ENCODE data around the gene PAIP2B.

The PAIP2B gene

GRCh38 chr2:71261534-71261933, 34.6 kb upstream of the PAIP2B start:
- no peak overlapping the region for H2AFZ ChIP-seq (ENCODE audit: low read depth, low read length)

GRCh38 chr2:71256421-71256820, 29.5 kb upstream of the PAIP2B start:
- H3K27me3 ChIP-seq (ENCODE audit: insufficient read depth, low read length, poor library complexity), result peaks cover 6% of the 10 kb centered on the region
- H3K36me3 ChIP-seq (ENCODE audit: insufficient read depth, low read length), result no peaks in the 10 kb centered on the region
- no peaks in the 10 kb centered on the region for H3K4me1 ChIP-seq (ENCODE audit: insufficient read depth, low read length)
- no peak overlapping the region for H3K4me3 ChIP-seq (ENCODE audit: low read depth in 1 of 2, low read length in 2 of 2)
- H3K27ac ChIP-seq (ENCODE audit: low read length), result no peak overlapping the region
- no peaks in the 10 kb centered on the region for H3K9me3 ChIP-seq (ENCODE audit: insufficient read depth, low read length, severe bottlenecking)
- H3K79me2 ChIP-seq (ENCODE audit: insufficient read depth, low read length), result no peaks in the 10 kb centered on the region
- H3K4me2 ChIP-seq (ENCODE audit: insufficient read depth, low read length), result no peak overlapping the region
- DNase-seq (no peak), ATAC-seq (ENCODE audit: insufficient read depth, low read depth) (no peak)
- no peaks in the 10 kb centered on the region for H4K20me1 ChIP-seq (ENCODE audit: insufficient read depth, low read length)
- no peak overlapping the region for H2AFZ ChIP-seq (ENCODE audit: low read depth, low read length)
- TF ChIP-seq EZH2 (IDR thresholded peaks at IDR 0.05; ENCODE audit: borderline replicate concordance, low read depth, low read length, severe bottlenecking) (no peak), CTCF (IDR thresholded peaks at IDR 0.05; ENCODE audit: borderline replicate concordance, extremely low read depth, low read length, poor library complexity, severe bottlenecking) (no peak)
- no peak overlapping the region for H3K9ac ChIP-seq (ENCODE audit: low read depth, low read length)

More at GRCh38 chr2:71261534-71261933, 34.6 kb upstream of the PAIP2B start:
- no peaks in the 10 kb centered on the region for H3K79me2 ChIP-seq (ENCODE audit: insufficient read depth, low read length)
- no peak overlapping the region for H3K9ac ChIP-seq (ENCODE audit: low read depth, low read length)
- H3K4me3 ChIP-seq (ENCODE audit: low read depth in 1 of 2, low read length in 2 of 2), result no peak overlapping the region
- DNase-seq (no peak), ATAC-seq (ENCODE audit: insufficient read depth, low read depth) (no peak)
- H3K27ac ChIP-seq (ENCODE audit: low read length), result no peak overlapping the region
- H3K4me1 ChIP-seq (ENCODE audit: insufficient read depth, low read length), result no peaks in the 10 kb centered on the region
- H3K9me3 ChIP-seq (ENCODE audit: insufficient read depth, low read length, severe bottlenecking), result no peaks in the 10 kb centered on the region
- no peaks in the 10 kb centered on the region for H4K20me1 ChIP-seq (ENCODE audit: insufficient read depth, low read length)
- H3K4me2 ChIP-seq (ENCODE audit: insufficient read depth, low read length), result no peak overlapping the region
- H3K36me3 ChIP-seq (ENCODE audit: insufficient read depth, low read length), result no peaks in the 10 kb centered on the region
- peaks cover 8% of the 10 kb centered on the region for H3K27me3 ChIP-seq (ENCODE audit: insufficient read depth, low read length, poor library complexity)
- TF ChIP-seq EZH2 (IDR thresholded peaks at IDR 0.05; ENCODE audit: borderline replicate concordance, low read depth, low read length, severe bottlenecking) (no peak), CTCF (IDR thresholded peaks at IDR 0.05; ENCODE audit: borderline replicate concordance, extremely low read depth, low read length, poor library complexity, severe bottlenecking) (no peak)

- H3K79me2 ChIP-seq (ENCODE audit: insufficient read depth, low read length), result no peaks in the 10 kb centered on the region
- TF ChIP-seq CTCF (IDR thresholded peaks at IDR 0.05; ENCODE audit: borderline replicate concordance, extremely low read depth, low read length, poor library complexity, severe bottlenecking) (no peak), EZH2 (IDR thresholded peaks at IDR 0.05; ENCODE audit: borderline replicate concordance, low read depth, low read length, severe bottlenecking) (no peak)
- ATAC-seq (ENCODE audit: insufficient read depth, low read depth), result no peak
Measured at GRCh38 chr2:71254776-71255175, 27.9 kb upstream of the PAIP2B start.

GRCh38 chr2:71254078-71254477, 27.2 kb upstream of the PAIP2B start:
- Histone ChIP-seq H4K20me1 (ENCODE audit: insufficient read depth, low read length) (no peaks in the 10 kb centered on the region), H3K4me1 (ENCODE audit: insufficient read depth, low read length) (no peaks in the 10 kb centered on the region), H3K9ac (ENCODE audit: low read depth, low read length) (no peak overlapping the region), H3K4me3 (ENCODE audit: low read depth in 1 of 2, low read length in 2 of 2) (no peak overlapping the region), H2AFZ (ENCODE audit: low read depth, low read length) (no peak overlapping the region), H3K27me3 (ENCODE audit: insufficient read depth, low read length, poor library complexity) (peaks cover 6% of the 10 kb centered on the region), H3K9me3 (ENCODE audit: insufficient read depth, low read length, severe bottlenecking) (no peaks in the 10 kb centered on the region), H3K4me2 (ENCODE audit: insufficient read depth, low read length) (no peak overlapping the region), H3K27ac (ENCODE audit: low read length) (no peak overlapping the region), H3K79me2 (ENCODE audit: insufficient read depth, low read length) (no peaks in the 10 kb centered on the region), H3K36me3 (ENCODE audit: insufficient read depth, low read length) (no peaks in the 10 kb centered on the region)
- DNase-seq (no peak), ATAC-seq (ENCODE audit: insufficient read depth, low read depth) (no peak)
- TF ChIP-seq EZH2 (IDR thresholded peaks at IDR 0.05; ENCODE audit: borderline replicate concordance, low read depth, low read length, severe bottlenecking) (no peak), CTCF (IDR thresholded peaks at IDR 0.05; ENCODE audit: borderline replicate concordance, extremely low read depth, low read length, poor library complexity, severe bottlenecking) (no peak)

More at GRCh38 chr2:71254776-71255175, 27.9 kb upstream of the PAIP2B start:
- no peaks in the 10 kb centered on the region for H3K36me3 ChIP-seq (ENCODE audit: insufficient read depth, low read length)
- no peak overlapping the region for H2AFZ ChIP-seq (ENCODE audit: low read depth, low read length)
- no peak overlapping the region for H3K4me3 ChIP-seq (ENCODE audit: low read depth in 1 of 2, low read length in 2 of 2)
- H3K9me3 ChIP-seq (ENCODE audit: insufficient read depth, low read length, severe bottlenecking), result no peaks in the 10 kb centered on the region
- no peak overlapping the region for H3K27ac ChIP-seq (ENCODE audit: low read length)
- H4K20me1 ChIP-seq (ENCODE audit: insufficient read depth, low read length), result no peaks in the 10 kb centered on the region
- H3K4me2 ChIP-seq (ENCODE audit: insufficient read depth, low read length), result no peak overlapping the region
- no peak overlapping the region for H3K9ac ChIP-seq (ENCODE audit: low read depth, low read length)
- peaks cover 6% of the 10 kb centered on the region for H3K27me3 ChIP-seq (ENCODE audit: insufficient read depth, low read length, poor library complexity)
- DNase-seq, result no peak
- H3K4me1 ChIP-seq (ENCODE audit: insufficient read depth, low read length), result no peaks in the 10 kb centered on the region
